T-helper 2 cell (primary cell): ENCODE results near the gene ITPR1.
A peak's percentile ranks its signal among the peaks of the same experiment; 100 is the strongest.

Experiments used
- DNase-seq, 5 experiments: peaks; one replicate each; pipeline versions ENCODE4 v3.0.0 to v3.0.0-alpha.2; 2012 to 2022

ITPR1 gene

GRCh38 chr3:4834403-4834866 lies 341.3 kb downstream of the ITPR1 start:
- peak in 4 of 5 experiments; percentile 51 to 96 (median 72) for DNase-seq

- DNase-seq: peak in 1 of 5 experiments; percentile 48
Measured at GRCh38 chr3:4835616-4836043, 342.5 kb downstream of the ITPR1 start.

GRCh38 chr3:4836516-4836915 lies 343.4 kb downstream of the ITPR1 start:
- no peak for DNase-seq

- no peak for DNase-seq
Measured at GRCh38 chr3:4837374-4837930, 344.3 kb downstream of the ITPR1 start.

- no peak for DNase-seq
Measured at GRCh38 chr3:4838621-4839022, 345.5 kb downstream of the ITPR1 start.

GRCh38 chr3:4839278-4839677 lies 346.1 kb downstream of the ITPR1 start:
- DNase-seq: no peak

GRCh38 chr3:4841225-4841624 lies 348.1 kb downstream of the ITPR1 start:
- DNase-seq: no peak

- peak in 1 of 5 experiments; percentile 52 for DNase-seq
Measured at GRCh38 chr3:4841776-4842440, 348.8 kb downstream of the ITPR1 start.

- no peak for DNase-seq
Measured at GRCh38 chr3:4843619-4844018, 350.5 kb downstream of the ITPR1 start.

GRCh38 chr3:4845882-4846281 lies 352.7 kb downstream of the ITPR1 start:
- DNase-seq: peak in 2 of 5 experiments; percentile 76 to 91

GRCh38 chr3:4846543-4846942 lies 353.4 kb downstream of the ITPR1 start:
- DNase-seq: no peak

- DNase-seq: no peak
Measured at GRCh38 chr3:4848176-4848825, 355.2 kb downstream of the ITPR1 start.

GRCh38 chr3:4849136-4849535 lies 356.0 kb downstream of the ITPR1 start:
- no peak for DNase-seq

GRCh38 chr3:4849739-4850138 lies 356.6 kb downstream of the ITPR1 start:
- no peak for DNase-seq

GRCh38 chr3:4850211-4850927 lies 357.2 kb downstream of the ITPR1 start:
- DNase-seq: peak in 3 of 5 experiments; percentile 12 to 83 (median 57)

GRCh38 chr3:4850928-4851265 lies 357.7 kb downstream of the ITPR1 start:
- peak in 2 of 5 experiments; percentile 79 to 88 for DNase-seq

- DNase-seq: no peak
Measured at GRCh38 chr3:4852780-4853748, 359.9 kb downstream of the ITPR1 start.

- DNase-seq: no peak
Measured at GRCh38 chr3:4853749-4854140, 360.6 kb downstream of the ITPR1 start.

- no peak for DNase-seq
Measured at GRCh38 chr3:4855676-4856075, 362.5 kb downstream of the ITPR1 start.

- no peak for DNase-seq
Measured at GRCh38 chr3:4856136-4856535, 363.0 kb downstream of the ITPR1 start.

- no peak for DNase-seq
Measured at GRCh38 chr3:4856564-4856963, 363.4 kb downstream of the ITPR1 start.

GRCh38 chr3:4856986-4857385 lies 363.8 kb downstream of the ITPR1 start:
- no peak for DNase-seq
